GM12865 (cell line): ENCODE measurements around the gene FLVCR1.
A peak's percentile ranks its signal among the peaks of the same experiment; 100 is the strongest.

ENCODE experiments used
- DNase-seq: peaks from one replicate; pipeline ENCODE4 v3.0.0; 2010; ENCODE audit warnings: low read depth
- H3K4me3 ChIP-seq: 2 replicates; pipeline ENCODE4 v1.5.1; 2011; ENCODE audit warnings: mild to moderate bottlenecking, low read depth, low read length, control low read depth
- TF ChIP-seq, protein P1 (sequence below): IDR thresholded peaks from 2 replicates; pipeline ENCODE4 v1.5.1; 2011; ENCODE audit warnings: low read length, control low read depth, low read depth, inconsistent platforms; ENCODE audit not compliant: insufficient read depth; ENCODE audit errors: missing control alignments

The FLVCR1 gene

DNA sequence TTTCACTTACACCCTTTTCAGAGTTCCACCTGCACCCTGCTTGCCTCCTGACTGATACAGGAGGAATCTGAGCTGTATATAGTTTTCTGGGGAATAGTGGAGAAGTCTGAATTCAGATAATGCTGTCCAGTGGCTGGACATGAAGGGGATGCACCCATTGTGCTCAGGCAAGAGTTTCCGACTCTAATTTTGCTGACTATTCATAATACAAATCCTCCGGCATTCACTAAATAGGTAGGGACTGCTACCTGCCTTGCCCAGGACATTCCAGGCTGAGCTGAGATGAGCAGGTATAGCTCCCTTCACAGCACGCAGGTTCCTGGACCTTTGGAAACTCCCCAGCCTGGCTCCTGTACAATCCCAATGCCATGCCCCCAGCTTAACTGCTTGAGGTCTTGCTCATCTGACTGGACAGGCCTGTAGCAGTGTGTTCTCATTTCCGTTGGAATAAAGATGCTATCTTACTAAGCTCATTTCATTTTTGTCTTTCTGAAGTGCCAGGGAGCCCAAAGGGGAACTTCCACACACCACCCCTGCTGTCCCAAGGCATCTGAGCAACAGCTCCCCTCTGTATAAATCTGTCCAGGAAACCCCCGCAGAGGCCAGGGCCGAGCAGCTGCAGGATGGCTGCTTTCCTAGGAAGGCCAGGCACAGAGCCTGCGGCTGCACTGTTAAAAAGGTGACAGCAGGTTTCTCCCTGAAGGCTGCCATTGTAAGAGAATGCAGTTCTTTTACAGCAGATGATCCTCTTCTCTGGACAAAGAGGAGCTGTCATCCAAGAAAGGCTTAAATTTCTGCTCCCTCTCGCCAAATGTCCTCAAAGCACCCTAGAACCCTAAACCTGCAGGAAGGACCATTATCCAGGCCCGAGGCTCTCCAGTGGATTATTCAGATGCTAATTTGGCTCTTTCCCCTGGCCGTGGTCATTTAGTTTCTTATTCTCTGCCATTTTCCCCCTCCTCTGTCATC lies 70.5 kb downstream of the FLVCR1 start:
- DNase-seq, result peak; percentile 77
- TF ChIP-seq, protein P1, sequence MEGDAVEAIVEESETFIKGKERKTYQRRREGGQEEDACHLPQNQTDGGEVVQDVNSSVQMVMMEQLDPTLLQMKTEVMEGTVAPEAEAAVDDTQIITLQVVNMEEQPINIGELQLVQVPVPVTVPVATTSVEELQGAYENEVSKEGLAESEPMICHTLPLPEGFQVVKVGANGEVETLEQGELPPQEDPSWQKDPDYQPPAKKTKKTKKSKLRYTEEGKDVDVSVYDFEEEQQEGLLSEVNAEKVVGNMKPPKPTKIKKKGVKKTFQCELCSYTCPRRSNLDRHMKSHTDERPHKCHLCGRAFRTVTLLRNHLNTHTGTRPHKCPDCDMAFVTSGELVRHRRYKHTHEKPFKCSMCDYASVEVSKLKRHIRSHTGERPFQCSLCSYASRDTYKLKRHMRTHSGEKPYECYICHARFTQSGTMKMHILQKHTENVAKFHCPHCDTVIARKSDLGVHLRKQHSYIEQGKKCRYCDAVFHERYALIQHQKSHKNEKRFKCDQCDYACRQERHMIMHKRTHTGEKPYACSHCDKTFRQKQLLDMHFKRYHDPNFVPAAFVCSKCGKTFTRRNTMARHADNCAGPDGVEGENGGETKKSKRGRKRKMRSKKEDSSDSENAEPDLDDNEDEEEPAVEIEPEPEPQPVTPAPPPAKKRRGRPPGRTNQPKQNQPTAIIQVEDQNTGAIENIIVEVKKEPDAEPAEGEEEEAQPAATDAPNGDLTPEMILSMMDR, result no peak

DNA sequence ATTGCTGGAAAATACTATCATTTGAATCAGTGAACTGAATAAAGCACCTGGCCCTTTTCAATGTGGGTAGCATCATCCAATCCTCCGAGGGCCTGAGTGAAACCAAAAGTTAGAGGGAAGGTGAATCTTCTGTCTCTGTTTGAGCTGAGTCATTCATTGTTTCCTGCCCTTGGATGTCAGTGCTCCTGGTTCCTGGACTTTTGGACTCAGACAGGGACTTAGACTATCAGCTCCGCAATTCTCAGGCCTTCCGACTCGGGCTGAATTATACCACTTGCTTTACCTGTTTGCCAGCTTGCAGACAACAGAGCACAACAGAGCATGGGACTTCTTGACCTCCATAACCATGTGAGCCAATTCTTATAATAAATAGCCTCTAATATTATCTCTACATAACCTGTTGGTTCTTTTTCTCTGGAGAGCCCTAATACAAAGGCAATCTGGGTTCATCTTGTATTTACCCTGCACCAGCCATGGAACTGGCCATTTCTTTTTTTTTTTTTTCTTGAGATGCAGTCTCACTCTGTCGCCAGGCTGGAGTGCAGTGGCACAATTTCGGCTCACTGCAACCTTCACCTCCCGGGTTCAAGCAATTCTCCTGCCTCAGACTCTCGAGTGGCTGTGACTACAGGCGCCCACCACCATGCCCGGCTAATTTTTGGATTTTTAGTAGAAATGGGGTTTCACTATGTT lies 73.1 kb downstream of the FLVCR1 start:
- TF ChIP-seq, protein P1, result no peak
- 0 out of 2 replicates have a peak overlapping the region, but pooled peaks have one; percentile 6 for H3K4me3 ChIP-seq
- peak; percentile 54 for DNase-seq

More for the DNA sequence above, 70.5 kb downstream of the FLVCR1 start:
- no peak overlapping the region for H3K4me3 ChIP-seq

DNA sequence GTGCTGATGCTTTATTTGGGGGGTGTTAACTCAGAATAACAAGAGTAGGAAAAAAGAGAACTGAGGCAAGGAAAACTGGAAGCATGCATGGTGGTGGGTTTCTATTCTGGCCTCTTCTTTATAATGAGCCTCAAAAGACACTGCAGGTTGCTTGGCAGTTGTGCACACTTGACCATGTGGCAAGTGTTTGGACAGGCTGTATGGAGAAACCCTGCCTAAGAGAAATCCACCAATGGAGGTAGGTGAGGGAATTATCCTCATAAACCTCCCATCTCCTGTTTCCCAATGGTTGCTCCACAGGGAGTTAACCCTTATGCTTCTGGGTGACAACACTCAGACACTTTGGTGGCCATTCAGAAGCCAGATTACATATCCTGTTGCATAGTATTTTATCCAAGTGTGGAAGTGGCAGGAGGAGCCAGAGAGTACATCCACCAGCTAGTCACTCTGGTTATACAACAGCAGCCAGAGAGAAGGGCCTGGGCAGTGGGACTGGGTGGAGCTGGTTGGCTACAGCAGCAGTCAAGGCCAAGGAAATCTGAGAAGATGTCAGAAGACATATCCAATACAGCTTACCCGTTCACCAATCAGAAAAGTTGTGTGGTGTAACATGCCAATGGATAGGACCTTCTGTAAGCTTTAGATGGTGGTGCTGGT lies 75.9 kb downstream of the FLVCR1 start:
- no peak for DNase-seq
- no peak overlapping the region for H3K4me3 ChIP-seq
- TF ChIP-seq, protein P1, result no peak

DNA sequence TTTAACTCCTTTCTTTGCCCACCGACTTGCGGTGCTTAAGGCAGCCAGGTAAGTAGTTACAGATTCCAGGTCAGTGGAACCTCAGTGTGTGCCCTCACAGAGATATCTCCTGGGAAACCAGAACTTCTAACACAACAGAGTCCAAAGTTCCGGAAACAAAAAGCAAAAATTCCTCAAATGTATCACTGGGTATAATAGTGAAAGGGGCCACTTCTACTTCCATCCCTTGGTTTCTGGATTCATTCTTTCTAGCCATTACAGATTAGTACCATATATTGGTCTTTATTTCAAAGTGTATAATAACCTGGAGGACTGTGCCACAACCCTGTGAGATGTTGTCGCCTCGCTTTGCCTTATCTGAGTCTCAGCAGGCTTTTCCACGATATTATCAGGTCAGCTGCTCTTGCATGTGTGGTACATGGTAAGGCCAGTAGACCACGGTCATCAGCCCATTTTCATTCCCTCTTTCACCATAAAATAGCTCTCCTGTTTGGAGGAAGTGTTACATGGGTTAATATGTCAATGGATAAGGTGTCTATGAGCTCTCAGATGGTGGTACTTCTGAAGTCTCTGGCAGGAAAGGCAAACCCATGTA lies 77.4 kb downstream of the FLVCR1 start:
- H3K4me3 ChIP-seq, result no peak overlapping the region
- TF ChIP-seq, protein P1, result no peak
- no peak for DNase-seq

DNA sequence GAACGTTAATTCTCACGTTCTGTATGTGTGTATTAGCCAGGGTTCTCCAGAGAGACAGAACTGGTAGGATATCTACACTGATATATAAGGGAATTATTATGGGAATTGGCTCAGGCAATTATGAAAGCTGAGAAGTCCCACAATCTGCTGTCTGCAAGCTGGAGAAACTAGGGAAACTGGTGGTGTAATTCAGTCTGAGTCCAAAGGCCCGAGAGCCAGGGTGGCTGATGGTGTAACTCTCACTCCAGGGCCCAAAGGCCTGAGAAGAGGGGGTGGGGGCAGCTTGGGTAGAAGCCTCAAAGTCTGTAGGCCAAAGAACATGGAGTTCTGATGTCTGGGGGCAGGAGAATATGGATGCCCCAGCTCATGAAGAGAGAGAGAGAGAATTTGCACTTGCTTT lies 79.0 kb downstream of the FLVCR1 start:
- H3K4me3 ChIP-seq, result no peak overlapping the region
- TF ChIP-seq, protein P1, result no peak
- DNase-seq, result no peak

DNA sequence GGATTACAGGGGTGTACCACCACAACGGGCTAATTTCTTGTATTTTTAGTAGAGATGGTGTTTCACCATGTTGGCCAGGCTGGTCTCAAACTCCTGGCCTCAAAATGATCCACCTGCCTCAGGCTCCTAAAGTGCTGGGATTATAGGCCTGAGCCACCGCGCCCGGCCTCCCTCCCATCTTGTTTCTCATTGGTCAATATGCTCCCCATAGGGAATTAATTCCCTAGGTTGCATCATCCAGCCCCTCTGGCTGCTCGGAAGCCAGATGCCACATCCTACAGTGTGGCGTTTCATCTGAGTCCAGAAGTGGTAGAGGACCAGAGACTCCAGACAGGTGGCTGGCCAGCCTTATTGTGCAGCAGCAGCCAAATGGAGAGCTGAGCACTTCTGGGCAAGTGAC lies 80.8 kb downstream of the FLVCR1 start:
- no peak overlapping the region for H3K4me3 ChIP-seq
- TF ChIP-seq, protein P1, result no peak
- no peak for DNase-seq
